Natural killer cell treated with Interleukin-12 subunit alpha and Interleukin-12 subunit beta and Interleukin-15 and Interleukin-18, amount 100 ng/mL, for 72 hours (primary cell): ENCODE measurements around the gene ADIG. TPM values are rescaled to one million over a fixed set of nuclear protein-coding genes. Genes with fewer than 3 reads are reported as not detected.

Experiments used
- ATAC-seq, 2 donors: fragments of 150-1000 bp; cut with Tn5 transposase in 1 of 2; sonication (Bioruptor Pico), chemical (Tn5 transposase) in 1 of 2; 2 replicates each; pipeline ENCODE4 v1.10.0; 2021
- DNase-seq: peaks from one replicate; pipeline ENCODE4 v3.0.0; 2022; ENCODE audit warnings: low spot score
- H3K27ac Mint-ChIP-seq, 2 donors: 1 replicate in 1 of 2; 2 replicates in 1 of 2; pipeline ENCODE4 v1.8.0; 2022; ENCODE audit warnings: mixed read lengths in 2 of 2, mild to moderate bottlenecking in 1 of 2, moderate library complexity in 1 of 2
- H3K27me3 Mint-ChIP-seq, 2 donors: 1 replicate in 1 of 2; 2 replicates in 1 of 2; pipeline ENCODE4 v1.8.0; 2022; ENCODE audit warnings: mixed read lengths in 2 of 2
- H3K36me3 Mint-ChIP-seq: one replicate; pipeline ENCODE4 v1.8.0; 2022; ENCODE audit warnings: mixed read lengths
- H3K4me1 Mint-ChIP-seq, 2 donors: 1 replicate in 1 of 2; 2 replicates in 1 of 2; pipeline ENCODE4 v1.8.0; 2022; ENCODE audit warnings: low read depth in 2 of 2, mixed read lengths in 2 of 2, mild to moderate bottlenecking in 1 of 2
- H3K4me3 Mint-ChIP-seq: one replicate; pipeline ENCODE4 v1.8.0; 2022; ENCODE audit warnings: mixed read lengths
- H3K9me3 Mint-ChIP-seq: 2 replicates; pipeline ENCODE4 v1.8.0; 2022; ENCODE audit warnings: mixed read lengths
- total RNA-seq, 2 donors: library from RNA; stranded (reverse); gene quantifications; one replicate each; pipeline ENCODE4 v1.2.3, GENCODE V29; 2022

The ADIG gene
- under 1 TPM in 1 of 2 donors, not detected in 1; 0.89 TPM for total RNA-seq

- H3K27ac Mint-ChIP-seq, result no peak within 1 kb of the TSS
- H3K27me3 Mint-ChIP-seq, result no peaks in the 10 kb centered on the region
- H3K36me3 Mint-ChIP-seq, result no peaks in the 10 kb centered on the region
- DNase-seq, result no peak
- peaks cover 0 to 5% of the 10 kb centered on the region in 2 donors for H3K4me1 Mint-ChIP-seq
- H3K4me3 Mint-ChIP-seq, result no peak within 1 kb of the TSS
- ATAC-seq, result no peak
- no peaks in the 10 kb centered on the region for H3K9me3 Mint-ChIP-seq
These were observed at the start of gene ADIG for GRCh38 chr20:38581013-38581412. TSS of gene ADIG (plus strand) at chr20:38581197. CDS start at chr20:38581251, 54 bp downstream.

GRCh38 chr20:38534756-38535155, 46.2 kb upstream of the ADIG start:
- Mint-ChIP-seq H3K27ac (peak overlapping the region in 1 of 2 donors; percentile 27), H3K4me3 (peak overlapping the region; percentile 6), H3K9me3 (no peaks in the 10 kb centered on the region), H3K36me3 (peaks cover 26% of the 10 kb centered on the region), H3K27me3 (no peaks in the 10 kb centered on the region), H3K4me1 (peaks cover 5 to 11% of the 10 kb centered on the region in 2 donors)
- DNase-seq (peak; percentile 60), ATAC-seq (peak; percentile 87 to 88)

- peak overlapping the region in 1 of 2 donors; percentile 32 for H3K27ac Mint-ChIP-seq
- no peak overlapping the region for H3K4me3 Mint-ChIP-seq
- DNase-seq, result no peak
- no peak for ATAC-seq
- no peaks in the 10 kb centered on the region for H3K9me3 Mint-ChIP-seq
- peaks cover 5 to 11% of the 10 kb centered on the region in 2 donors for H3K4me1 Mint-ChIP-seq
- H3K27me3 Mint-ChIP-seq, result no peaks in the 10 kb centered on the region
- H3K36me3 Mint-ChIP-seq, result peaks cover 30% of the 10 kb centered on the region
These were observed 44.7 kb upstream of the ADIG start for GRCh38 chr20:38536310-38536709.

GRCh38 chr20:38537176-38537575, 43.8 kb upstream of the ADIG start:
- DNase-seq (no peak), ATAC-seq (no peak)
- peaks cover 34% of the 10 kb centered on the region for H3K36me3 Mint-ChIP-seq
- no peak overlapping the region for H3K27ac Mint-ChIP-seq
- no peaks in the 10 kb centered on the region for H3K9me3 Mint-ChIP-seq
- no peak overlapping the region for H3K4me3 Mint-ChIP-seq
- H3K27me3 Mint-ChIP-seq, result no peaks in the 10 kb centered on the region
- H3K4me1 Mint-ChIP-seq, result peaks cover 5 to 11% of the 10 kb centered on the region in 2 donors

- peaks cover 34% of the 10 kb centered on the region for H3K36me3 Mint-ChIP-seq
- no peaks in the 10 kb centered on the region for H3K9me3 Mint-ChIP-seq
- no peak overlapping the region for H3K4me3 Mint-ChIP-seq
- H3K4me1 Mint-ChIP-seq, result peaks cover 5 to 12% of the 10 kb centered on the region in 2 donors
- H3K27me3 Mint-ChIP-seq, result no peaks in the 10 kb centered on the region
- no peak for ATAC-seq
- H3K27ac Mint-ChIP-seq, result no peak overlapping the region
- DNase-seq, result no peak
These were observed 42.2 kb upstream of the ADIG start for GRCh38 chr20:38538789-38539188.

- Mint-ChIP-seq H3K4me3 (no peak overlapping the region), H3K27me3 (no peaks in the 10 kb centered on the region), H3K27ac (no peak overlapping the region), H3K4me1 (peaks cover 0 to 8% of the 10 kb centered on the region in 2 donors), H3K36me3 (peaks cover 35% of the 10 kb centered on the region), H3K9me3 (no peaks in the 10 kb centered on the region)
- ATAC-seq, result no peak
- no peak for DNase-seq
These were observed 37.7 kb upstream of the ADIG start for GRCh38 chr20:38543014-38543906.

- peaks cover 35% of the 10 kb centered on the region for H3K36me3 Mint-ChIP-seq
These were observed 35.2 kb upstream of the ADIG start for GRCh38 chr20:38545771-38546170.

GRCh38 chr20:38547288-38548085, 33.5 kb upstream of the ADIG start:
- Mint-ChIP-seq H3K9me3 (no peaks in the 10 kb centered on the region), H3K36me3 (peaks cover 19% of the 10 kb centered on the region), H3K4me1 (peaks cover 0 to 8% of the 10 kb centered on the region in 2 donors), H3K27me3 (no peaks in the 10 kb centered on the region), H3K4me3 (no peak overlapping the region), H3K27ac (no peak overlapping the region)
- DNase-seq, result no peak
- no peak for ATAC-seq

More at GRCh38 chr20:38545771-38546170, 35.2 kb upstream of the ADIG start:
- ATAC-seq (no peak), DNase-seq (no peak)
- Mint-ChIP-seq H3K27me3 (no peaks in the 10 kb centered on the region), H3K27ac (no peak overlapping the region), H3K4me3 (no peak overlapping the region), H3K9me3 (no peaks in the 10 kb centered on the region), H3K4me1 (peaks cover 0 to 8% of the 10 kb centered on the region in 2 donors)

- Mint-ChIP-seq H3K4me1 (peaks cover 0 to 4% of the 10 kb centered on the region in 2 donors), H3K4me3 (no peak overlapping the region), H3K9me3 (no peaks in the 10 kb centered on the region), H3K27ac (no peak overlapping the region), H3K36me3 (peaks cover 15% of the 10 kb centered on the region), H3K27me3 (no peaks in the 10 kb centered on the region)
- DNase-seq (no peak), ATAC-seq (no peak)
These were observed 32.5 kb upstream of the ADIG start for GRCh38 chr20:38548356-38549083.

- H3K27ac Mint-ChIP-seq, result no peak overlapping the region
- H3K36me3 Mint-ChIP-seq, result peaks cover 15% of the 10 kb centered on the region
- H3K4me3 Mint-ChIP-seq, result no peak overlapping the region
- no peaks in the 10 kb centered on the region for H3K9me3 Mint-ChIP-seq
- H3K27me3 Mint-ChIP-seq, result no peaks in the 10 kb centered on the region
- H3K4me1 Mint-ChIP-seq, result peaks cover 0 to 4% of the 10 kb centered on the region in 2 donors
- DNase-seq (no peak), ATAC-seq (no peak)
These were observed 30.7 kb upstream of the ADIG start for GRCh38 chr20:38550274-38550673.

GRCh38 chr20:38551056-38551626, 29.9 kb upstream of the ADIG start:
- no peak overlapping the region for H3K27ac Mint-ChIP-seq
- no peaks in the 10 kb centered on the region for H3K27me3 Mint-ChIP-seq

GRCh38 chr20:38554986-38555385, 26.0 kb upstream of the ADIG start:
- H3K27ac Mint-ChIP-seq, result no peak overlapping the region
- ATAC-seq (no peak), DNase-seq (no peak)
- no peak overlapping the region for H3K4me3 Mint-ChIP-seq
- no peaks in the 10 kb centered on the region for H3K27me3 Mint-ChIP-seq
- peaks cover 0 to 2% of the 10 kb centered on the region in 2 donors for H3K4me1 Mint-ChIP-seq
- no peaks in the 10 kb centered on the region for H3K9me3 Mint-ChIP-seq
- H3K36me3 Mint-ChIP-seq, result peaks cover 28% of the 10 kb centered on the region

More at GRCh38 chr20:38551056-38551626, 29.9 kb upstream of the ADIG start:
- Mint-ChIP-seq H3K4me3 (no peak overlapping the region), H3K4me1 (peaks cover 0 to 4% of the 10 kb centered on the region in 2 donors), H3K9me3 (no peaks in the 10 kb centered on the region), H3K36me3 (peaks cover 15% of the 10 kb centered on the region)
- DNase-seq, result no peak
- no peak for ATAC-seq

GRCh38 chr20:38555395-38555794, 25.6 kb upstream of the ADIG start:
- DNase-seq (no peak), ATAC-seq (no peak)
- no peaks in the 10 kb centered on the region for H3K9me3 Mint-ChIP-seq
- H3K4me1 Mint-ChIP-seq, result peaks cover 0 to 2% of the 10 kb centered on the region in 2 donors
- no peak overlapping the region for H3K4me3 Mint-ChIP-seq
- no peak overlapping the region for H3K27ac Mint-ChIP-seq
- H3K36me3 Mint-ChIP-seq, result peaks cover 31% of the 10 kb centered on the region
- no peaks in the 10 kb centered on the region for H3K27me3 Mint-ChIP-seq
